SK-N-SH (cell line): ENCODE data around the gene SPATA12. TPM values are rescaled to one million over a fixed set of nuclear protein-coding genes. Genes with fewer than 3 reads are reported as not detected.

Experiments used
- CTCF ChIA-PET: fragments of 300-600, 350-600 bp; formaldehyde crosslinking; extraction: SDS; loops from one replicate; lab custom pipeline; 2021; lab: Yijun Ruan, JAX
- POLR2A ChIA-PET: fragments of 350-600 bp; sonication (Branson Sonifier 250); formaldehyde crosslinking; extraction: SDS; loops from one replicate; lab custom pipeline; 2020; ENCODE audit warnings: antibody characterized with exemption, inconsistent platforms; lab: Yijun Ruan, JAX
- DNase-seq: peaks from one replicate; pipeline ENCODE4 v3.0.0; 2012
- H2AFZ ChIP-seq: fragments of 200-600 bp; sonication (generic); 2 replicates; pipeline ENCODE4 v1.8.1; 2016; ENCODE audit warnings: antibody characterized with exemption, mild to moderate bottlenecking, low read depth
- H3F3A ChIP-seq: fragments of 200-600 bp; sonication (generic); replicated peaks from 2 replicates; pipeline ENCODE3; 2016; ENCODE audit warnings: antibody characterized with exemption, mild to moderate bottlenecking; ENCODE audit not compliant: insufficient read depth
- H3K27ac ChIP-seq, 2 experiments: fragments of 200-500 bp in 1 of 2; fragments of 200-600 bp in 1 of 2; sonication (Bioruptor generic) in 1 of 2; sonication (generic), shearing (Covaris generic) in 1 of 2; 2 replicates each; pipeline versions ENCODE4 v1.5.1 to v1.6.1; 2014 to 2016; ENCODE audit warnings: low read depth in 2 of 2, inconsistent platforms in 1 of 2, low read length in 1 of 2, mild to moderate bottlenecking in 1 of 2, mixed read lengths in 1 of 2
- H3K27me3 ChIP-seq: fragments of 200-600 bp; sonication (generic), shearing (Covaris generic); 2 replicates; pipeline ENCODE4 v1.6.1; 2016; ENCODE audit warnings: mixed run types; ENCODE audit not compliant: insufficient read depth
- H3K36me3 ChIP-seq, 2 experiments: fragments of 200-500 bp in 1 of 2; fragments of 200-600 bp in 1 of 2; sonication (Bioruptor generic) in 1 of 2; sonication (generic) in 1 of 2; replicated peaks in 1 of 2; 2 replicates each; pipeline versions ENCODE3 to v1.5.1; 2014 to 2016; ENCODE audit warnings: low read length in 1 of 2, mild to moderate bottlenecking in 1 of 2; ENCODE audit not compliant: insufficient read depth in 2 of 2, control insufficient read depth in 1 of 2
- H3K4me1 ChIP-seq, 2 experiments: fragments of 200-500 bp in 1 of 2; fragments of 200-600 bp in 1 of 2; sonication (Bioruptor generic) in 1 of 2; sonication (generic), shearing (Covaris generic) in 1 of 2; 2 replicates each; pipeline versions ENCODE4 v1.5.1 to v1.6.1; 2014 to 2016; ENCODE audit warnings: low read depth in 1 of 2, low read length in 1 of 2, mixed run types in 1 of 2; ENCODE audit not compliant: insufficient read depth in 2 of 2, control insufficient read depth in 1 of 2
- H3K4me2 ChIP-seq: fragments of 200-600 bp; sonication (generic), shearing (Covaris generic); 2 replicates; pipeline ENCODE4 v1.6.1; 2017; ENCODE audit warnings: mixed run types
- H3K4me3 ChIP-seq, 2 experiments: fragments of 200-500 bp in 1 of 2; fragments of 200-600 bp in 1 of 2; sonication (Bioruptor generic) in 1 of 2; sonication (generic), shearing (Covaris generic) in 1 of 2; 2 replicates each; pipeline versions ENCODE4 v1.5.1 to v1.8.1; 2014 to 2016; ENCODE audit warnings: low read depth in 2 of 2, inconsistent platforms in 1 of 2, low read length in 1 of 2, mild to moderate bottlenecking in 1 of 2, mixed read lengths in 1 of 2, moderate library complexity in 1 of 2
- H3K79me2 ChIP-seq: fragments of 200-600 bp; sonication (generic); 2 replicates; pipeline ENCODE4 v1.8.1; 2017; ENCODE audit warnings: mild to moderate bottlenecking; ENCODE audit not compliant: insufficient read depth
- H3K9ac ChIP-seq: fragments of 200-600 bp; sonication (generic); 2 replicates; pipeline ENCODE4 v1.6.1; 2017; ENCODE audit warnings: mixed run types
- H3K9me2 ChIP-seq: fragments of 200-600 bp; sonication (generic); 2 replicates; pipeline ENCODE4 v1.6.1; 2017; ENCODE audit warnings: mixed run types
- H3K9me3 ChIP-seq: fragments of 200-600 bp; sonication (generic); 2 replicates; pipeline ENCODE4 v1.6.1; 2017; ENCODE audit warnings: mixed run types, mild to moderate bottlenecking, moderate library complexity
- H4K20me1 ChIP-seq: fragments of 200-600 bp; sonication (generic); 2 replicates; pipeline ENCODE4 v1.6.1; 2017; ENCODE audit warnings: mild to moderate bottlenecking, mixed run types; ENCODE audit not compliant: insufficient read depth
- EP300 ChIP-seq, 2 experiments: IDR thresholded peaks; 2 replicates each; pipeline versions ENCODE4 v1.4.0 to v1.6.1; 2012; ENCODE audit warnings: borderline replicate concordance in 1 of 2, low read depth in 1 of 2, low read length in 1 of 2
- FOSL2 ChIP-seq: IDR thresholded peaks from 2 replicates; pipeline ENCODE4 v1.4.0; 2012; ENCODE audit warnings: low read depth, mild to moderate bottlenecking, moderate library complexity, borderline replicate concordance
- FOXM1 ChIP-seq: IDR thresholded peaks from 2 replicates; pipeline ENCODE4 v1.4.0; 2012; ENCODE audit warnings: low read depth, mild to moderate bottlenecking
- IRF3 ChIP-seq: fragments of 150-350 bp; IDR thresholded peaks from 2 replicates; pipeline ENCODE4 v1.6.1; 2016; ENCODE audit warnings: mild to moderate bottlenecking, low read depth, low read length
- JUND ChIP-seq: IDR thresholded peaks from 2 replicates; pipeline ENCODE4 v1.4.0; 2012
- NFIC ChIP-seq: IDR thresholded peaks from 2 replicates; pipeline ENCODE4 v1.4.0; 2012; ENCODE audit warnings: borderline replicate concordance
- NRF1 ChIP-seq: IDR thresholded peaks from 2 replicates; pipeline ENCODE4 v1.6.1; 2012; ENCODE audit warnings: low read depth, mild to moderate bottlenecking, low read length
- PBX3 ChIP-seq: IDR thresholded peaks from 2 replicates; pipeline ENCODE4; 2012
- RFX5 ChIP-seq: IDR thresholded peaks from 2 replicates; pipeline ENCODE4 v1.6.1; 2012; ENCODE audit warnings: mild to moderate bottlenecking, improper control_type of control experiment, low read length
- SIN3A ChIP-seq: IDR thresholded peaks from 2 replicates; pipeline ENCODE4 v1.6.1; 2012; ENCODE audit warnings: low read depth, mild to moderate bottlenecking, low read length, moderate library complexity, borderline replicate concordance
- TEAD4 ChIP-seq: IDR thresholded peaks from 2 replicates; pipeline ENCODE4 v1.4.0; 2012; ENCODE audit warnings: mild to moderate bottlenecking, borderline replicate concordance; ENCODE audit not compliant: insufficient read depth
- USF2 ChIP-seq: fragments of 150-350 bp; IDR thresholded peaks from 2 replicates; pipeline ENCODE4 v1.6.1; 2017; ENCODE audit warnings: antibody characterized with exemption, low read length, low read depth, borderline replicate concordance
- YY1 ChIP-seq: IDR thresholded peaks from 2 replicates; pipeline ENCODE4 v1.4.0; 2012; ENCODE audit warnings: low read depth, mild to moderate bottlenecking
- WGBS: methylation state at CpG from one replicate; pipeline ENCODE4 v1.1.6; 2017; ENCODE audit warnings: low lambda C conversion rate; 5-methylcytosine and 5-hydroxymethylcytosine counted together
- polyA plus RNA-seq, 3 experiments: library from polyadenylated mRNA; depleted of rRNA; stranded (reverse); fragments of >200 nt; gene quantifications; 2 replicates each; pipeline ENCODE4 v1.2.3, GENCODE V29; 2012
- TF ChIP-seq, protein P1 (sequence below): IDR thresholded peaks from 2 replicates; pipeline ENCODE4 v1.4.0; 2012; ENCODE audit warnings: low read depth
- TF ChIP-seq, protein P2 (sequence below): fragments of 200-600 bp; sonication (generic); IDR thresholded peaks from 2 replicates; pipeline ENCODE4 v1.6.1; 2017; ENCODE audit warnings: antibody characterized with exemption, mild to moderate bottlenecking, moderate library complexity

Gene SPATA12
- polyA plus RNA-seq, 1 of the 3 experiments (the other 2 are of a cell fraction) = 0.33 TPM

DNA sequence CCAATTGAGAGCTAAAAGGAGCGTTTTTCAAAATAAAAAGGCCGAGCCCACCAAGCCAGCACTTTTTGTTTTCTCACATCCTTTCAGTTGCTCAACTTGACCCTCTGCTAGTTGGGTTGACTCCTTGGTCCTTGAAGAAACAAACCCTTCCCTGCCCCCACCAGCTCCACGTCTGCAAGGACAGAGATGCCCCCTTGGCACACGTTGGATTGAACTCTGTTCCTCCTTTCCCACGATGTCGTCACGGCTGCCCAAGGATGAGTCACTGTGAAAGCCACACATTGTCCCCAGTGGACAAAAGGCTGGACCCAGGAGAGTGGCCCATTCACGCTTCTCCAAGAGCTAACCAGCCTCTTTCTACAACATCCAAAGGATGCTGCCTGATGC is 43.0 kb upstream of the SPATA12 start:
- POLR2A ChIA-PET = no interaction called here
- H3K36me3 ChIP-seq = no peaks in the 10 kb centered on the region
- H3K4me2 ChIP-seq = peak overlapping the region; percentile 45
- no peaks in the 10 kb centered on the region for H3K9me2 ChIP-seq
- H3K9ac ChIP-seq = peak overlapping the region; percentile 33; the same call in 1 of the 2 replicates
- no peaks in the 10 kb centered on the region for H4K20me1 ChIP-seq
- H3K27ac ChIP-seq = peak overlapping the region; percentile 18 to 58; a peak in 2 of 4 replicates
- 51% methylated on average over 8 of the region's 8 CpGs for WGBS
- peak overlapping the region; percentile 88; the same call in 1 of the 2 replicates for H2AFZ ChIP-seq
- CTCF ChIA-PET = interaction anchor here (2.0 kb wide), 1 partner anchor 22 kb away, joined by 6 read pairs; no protein-coding TSS in a partner anchor
- peaks cover 11 to 12% of the 10 kb centered on the region in 2 experiments; a peak in 3 of 4 replicates for H3K4me1 ChIP-seq
- no peak for DNase-seq
- no peaks in the 10 kb centered on the region for H3K79me2 ChIP-seq
- H3K27me3 ChIP-seq = no peaks in the 10 kb centered on the region
- H3F3A ChIP-seq = no peaks in the 10 kb centered on the region
- TF ChIP-seq, protein P1, sequence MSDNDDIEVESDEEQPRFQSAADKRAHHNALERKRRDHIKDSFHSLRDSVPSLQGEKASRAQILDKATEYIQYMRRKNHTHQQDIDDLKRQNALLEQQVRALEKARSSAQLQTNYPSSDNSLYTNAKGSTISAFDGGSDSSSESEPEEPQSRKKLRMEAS = 0 out of 2 replicates have a peak, but pooled peaks have one; percentile 2
- TF ChIP-seq SIN3A = no peak
- H3K9me3 ChIP-seq = no peaks in the 10 kb centered on the region
- H3K4me3 ChIP-seq = no peak overlapping the region

DNA sequence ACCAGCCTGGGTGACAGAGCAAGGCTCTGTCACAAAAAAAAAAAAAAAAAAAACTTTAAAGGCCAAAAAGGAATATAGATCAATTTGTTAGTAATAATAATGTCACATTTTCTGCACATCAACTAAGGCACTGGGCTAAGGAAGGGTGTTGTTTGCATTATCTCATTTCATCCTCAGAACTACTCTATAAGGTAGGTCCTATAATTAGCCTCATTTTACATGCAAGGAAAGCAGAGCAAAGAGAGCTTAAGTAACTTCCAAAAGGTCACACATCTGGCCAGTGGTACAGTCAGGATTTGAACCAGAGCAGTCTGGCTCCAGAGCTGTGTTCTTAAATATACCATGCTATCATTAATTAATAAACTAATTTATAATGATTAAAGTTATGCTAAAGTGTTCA is 42.2 kb upstream of the SPATA12 start:
- H4K20me1 ChIP-seq = no peaks in the 10 kb centered on the region
- no peak overlapping the region for H3K4me3 ChIP-seq
- H3K27ac ChIP-seq = no peak overlapping the region
- H3K27me3 ChIP-seq = no peaks in the 10 kb centered on the region
- H3K79me2 ChIP-seq = no peaks in the 10 kb centered on the region
- H2AFZ ChIP-seq = no peak overlapping the region
- no peaks in the 10 kb centered on the region for H3K36me3 ChIP-seq
- H3K4me2 ChIP-seq = no peak overlapping the region
- DNase-seq = no peak
- TF ChIP-seq SIN3A (no peak), FOSL2 (no peak), YY1 (no peak), NFIC (no peak), TEAD4 (no peak), JUND (no peak), RFX5 (no peak), FOXM1 (no peak)
- TF ChIP-seq, protein P1 = no peak
- TF ChIP-seq, protein P2, sequence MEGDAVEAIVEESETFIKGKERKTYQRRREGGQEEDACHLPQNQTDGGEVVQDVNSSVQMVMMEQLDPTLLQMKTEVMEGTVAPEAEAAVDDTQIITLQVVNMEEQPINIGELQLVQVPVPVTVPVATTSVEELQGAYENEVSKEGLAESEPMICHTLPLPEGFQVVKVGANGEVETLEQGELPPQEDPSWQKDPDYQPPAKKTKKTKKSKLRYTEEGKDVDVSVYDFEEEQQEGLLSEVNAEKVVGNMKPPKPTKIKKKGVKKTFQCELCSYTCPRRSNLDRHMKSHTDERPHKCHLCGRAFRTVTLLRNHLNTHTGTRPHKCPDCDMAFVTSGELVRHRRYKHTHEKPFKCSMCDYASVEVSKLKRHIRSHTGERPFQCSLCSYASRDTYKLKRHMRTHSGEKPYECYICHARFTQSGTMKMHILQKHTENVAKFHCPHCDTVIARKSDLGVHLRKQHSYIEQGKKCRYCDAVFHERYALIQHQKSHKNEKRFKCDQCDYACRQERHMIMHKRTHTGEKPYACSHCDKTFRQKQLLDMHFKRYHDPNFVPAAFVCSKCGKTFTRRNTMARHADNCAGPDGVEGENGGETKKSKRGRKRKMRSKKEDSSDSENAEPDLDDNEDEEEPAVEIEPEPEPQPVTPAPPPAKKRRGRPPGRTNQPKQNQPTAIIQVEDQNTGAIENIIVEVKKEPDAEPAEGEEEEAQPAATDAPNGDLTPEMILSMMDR = no peak
- no peaks in the 10 kb centered on the region for H3K9me3 ChIP-seq
- H3K4me1 ChIP-seq = peaks cover 11 to 12% of the 10 kb centered on the region in 2 experiments; a peak in 3 of 4 replicates
- H3F3A ChIP-seq = no peaks in the 10 kb centered on the region
- ChIA-PET CTCF (no interaction called here), POLR2A (no interaction called here)
- no peaks in the 10 kb centered on the region for H3K9me2 ChIP-seq
- H3K9ac ChIP-seq = no peak overlapping the region

DNA sequence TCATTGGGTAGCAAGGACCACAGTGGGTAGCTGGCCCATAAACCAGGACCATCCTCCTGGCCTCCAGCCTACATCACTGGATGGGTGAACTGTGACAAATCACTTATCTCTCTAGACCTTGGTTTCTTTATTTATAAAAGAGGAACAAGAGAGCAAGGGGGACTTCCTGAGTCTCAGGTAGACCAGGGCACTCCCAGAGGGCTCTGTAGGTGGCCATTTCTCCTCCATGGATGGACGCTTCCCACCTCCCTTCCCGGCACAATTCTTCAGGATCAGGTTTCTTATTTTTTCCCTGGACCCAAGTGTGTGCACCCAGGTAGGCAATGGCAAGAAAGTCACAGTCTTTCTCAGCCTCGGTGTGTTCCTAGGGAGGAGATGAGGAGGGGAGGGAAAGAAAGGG is 41.4 kb upstream of the SPATA12 start:
- no peak overlapping the region for H3K27ac ChIP-seq
- no peak for DNase-seq
- no peaks in the 10 kb centered on the region for H4K20me1 ChIP-seq
- H3K9me3 ChIP-seq = no peaks in the 10 kb centered on the region
- H3K4me3 ChIP-seq = no peak overlapping the region
- H3K79me2 ChIP-seq = no peaks in the 10 kb centered on the region
- H3K4me2 ChIP-seq = no peak overlapping the region
- H3K9me2 ChIP-seq = no peaks in the 10 kb centered on the region
- no peaks in the 10 kb centered on the region for H3K36me3 ChIP-seq
- no peaks in the 10 kb centered on the region for H3F3A ChIP-seq
- ChIA-PET CTCF (no interaction called here), POLR2A (no interaction called here)
- no peak overlapping the region for H2AFZ ChIP-seq
- no peak overlapping the region for H3K9ac ChIP-seq
- WGBS = 94% methylated on average over 3 of the region's 3 CpGs
- H3K4me1 ChIP-seq = peaks cover 11 to 12% of the 10 kb centered on the region in 2 experiments; a peak in 3 of 4 replicates
- H3K27me3 ChIP-seq = no peaks in the 10 kb centered on the region
- TF ChIP-seq SIN3A (no peak), NRF1 (no peak), IRF3 (no peak), PBX3 (no peak), USF2 (no peak), EP300 (IDR thresholded peaks at IDR 0.05; ENCODE audit: borderline replicate concordance in 1 of 2, low read depth in 1 of 2, low read length in 1 of 2) (no peak)
